Mesangial cell (primary cell): ENCODE measurements around the gene NDUFB10. TPM values are rescaled to one million over a fixed set of nuclear protein-coding genes. Genes with fewer than 3 reads are reported as not detected.

Experiments
- total RNA-seq: library from RNA; depleted of rRNA; stranded (reverse); fragments of >200 nt; gene quantifications from 2 replicates; pipeline ENCODE4 v1.2.3, GENCODE V29; 2015

NDUFB10 gene
- total RNA-seq: 334 and 388 TPM in 2 replicates

GRCh38 chr16:1959269-1960039 is at the start of gene NDUFB10:
NDUFB10 (plus strand) TSS chr16:1959538; CDS start chr16:1959625, 87 bp downstream.

GRCh38 chr16:1918351-1919326 is 40.7 kb upstream of the NDUFB10 start, which contains the start of gene HS3ST6:
HS3ST6 (minus strand) TSS chr16:1918415; CDS start chr16:1918323, 92 bp downstream.

GRCh38 chr16:1942810-1943726 is 16.3 kb upstream of the NDUFB10 start, which contains the start of gene MSRB1:
MSRB1 (minus strand) TSS chr16:1943199; CDS start chr16:1943156, 43 bp downstream.

GRCh38 chr16:1964506-1965395 is 5.4 kb downstream of the NDUFB10 start, which contains the start of gene RPS2:
RPS2 (minus strand) TSS chr16:1964826; CDS start chr16:1964625, 201 bp downstream.

GRCh38 chr16:1966460-1966859 is 7.1 kb downstream of the NDUFB10 start, which contains the start of gene RNF151:
RNF151 (plus strand) TSS chr16:1966856; CDS start chr16:1966882, 26 bp downstream.

GRCh38 chr16:1971796-1972489 is 12.6 kb downstream of the NDUFB10 start, which contains the start of gene TBL3:
TBL3 (plus strand) TSS chr16:1972053; CDS start chr16:1972165, 112 bp downstream.

GRCh38 chr16:1981398-1981836 is 22.1 kb downstream of the NDUFB10 start, which contains the start of gene NOXO1:
NOXO1 (minus strand) TSS chr16:1981469; CDS start chr16:1981179, 290 bp downstream.

GRCh38 chr16:1983544-1984346 is 24.4 kb downstream of the NDUFB10 start, which contains the start of gene GFER:
GFER (plus strand) TSS chr16:1984193; CDS start chr16:1984219, 26 bp downstream.

GRCh38 chr16:1989209-1990100 is 30.1 kb downstream of the NDUFB10 start, which contains the start of gene SYNGR3:
SYNGR3 (plus strand) TSS chr16:1989970; CDS start chr16:1990103, 133 bp downstream.

GRCh38 chr16:2009791-2010510 is 50.6 kb downstream of the NDUFB10 start, which contains the start of gene ZNF598:
ZNF598 (minus strand) TSS chr16:2009821.

Other genes with a start within 250 kb of the NDUFB10 start
- 61.8 and 131 TPM in 2 replicates for gene NME3, start 188.0 kb upstream of the NDUFB10 start, total RNA-seq
- gene EME2, start 186.7 kb upstream of the NDUFB10 start, total RNA-seq: 4.7 and 7.7 TPM in 2 replicates
- gene MRPS34, start 186.4 kb upstream of the NDUFB10 start, total RNA-seq: 108 and 161 TPM in 2 replicates
- gene SPSB3, start 177.0 kb upstream of the NDUFB10 start, total RNA-seq: 37.5 and 99.8 TPM in 2 replicates
- 86.8 and 113 TPM in 2 replicates for gene NUBP2, start 176.6 kb upstream of the NDUFB10 start, total RNA-seq
- gene IGFALS, start 165.8 kb upstream of the NDUFB10 start, total RNA-seq: 0.25 TPM in 1 of 2 replicates, not detected in the other
- 89.5 and 114 TPM in 2 replicates for gene HAGH, start 132.7 kb upstream of the NDUFB10 start, total RNA-seq
- 77.9 and 83.8 TPM in 2 replicates for gene FAHD1, start 132.3 kb upstream of the NDUFB10 start, total RNA-seq
- 3.6 and 3.8 TPM in 2 replicates for gene MEIOB, start 87.4 kb upstream of the NDUFB10 start, total RNA-seq
- not detected in 2 replicates for gene HS3ST6, start 41.1 kb upstream of the NDUFB10 start, total RNA-seq
- 20.5 and 27.7 TPM in 2 replicates for gene MSRB1, start 16.3 kb upstream of the NDUFB10 start, total RNA-seq
- gene RPL3L, start 4.8 kb upstream of the NDUFB10 start, total RNA-seq: not detected in 2 replicates
- 4,197 and 4,785 TPM in 2 replicates for gene RPS2, start 5.3 kb downstream of the NDUFB10 start, total RNA-seq
- gene RNF151, start 7.3 kb downstream of the NDUFB10 start, total RNA-seq: 0.16 TPM in 1 of 2 replicates, not detected in the other
- 56.8 and 104 TPM in 2 replicates for gene TBL3, start 12.5 kb downstream of the NDUFB10 start, total RNA-seq
- gene NOXO1, start 21.9 kb downstream of the NDUFB10 start, total RNA-seq: 0.25 TPM in 1 of 2 replicates, not detected in the other
- gene GFER, start 24.7 kb downstream of the NDUFB10 start, total RNA-seq: 31.9 and 34.9 TPM in 2 replicates
- gene SYNGR3, start 30.4 kb downstream of the NDUFB10 start, total RNA-seq: 4.6 and 10.0 TPM in 2 replicates
- gene ZNF598, start 50.3 kb downstream of the NDUFB10 start, total RNA-seq: 42.7 and 46.6 TPM in 2 replicates
- gene NPW, start 60.2 kb downstream of the NDUFB10 start, total RNA-seq: 4.4 and 5.7 TPM in 2 replicates
- 60.3 and 91.9 TPM in 2 replicates for gene NHERF2, start 67.4 kb downstream of the NDUFB10 start, total RNA-seq
- gene NTHL1, start 88.3 kb downstream of the NDUFB10 start, total RNA-seq: 45.1 and 63.7 TPM in 2 replicates
- gene TSC2, start 88.4 kb downstream of the NDUFB10 start, total RNA-seq: 53.8 and 113 TPM in 2 replicates
- 113 and 120 TPM in 2 replicates for gene PKD1, start 176.4 kb downstream of the NDUFB10 start, total RNA-seq
- gene RAB26, start 189.1 kb downstream of the NDUFB10 start, total RNA-seq: 0.65 and 5.7 TPM in 2 replicates
- 84.1 and 96.6 TPM in 2 replicates for gene TRAF7, start 196.2 kb downstream of the NDUFB10 start, total RNA-seq
- gene CASKIN1, start 237.1 kb downstream of the NDUFB10 start, total RNA-seq: 0.16 and 0.38 TPM in 2 replicates
- 129 and 184 TPM in 2 replicates for gene MLST8, start 245.9 kb downstream of the NDUFB10 start, total RNA-seq